Fibroblast of lung (primary cell): ENCODE results near the gene SEC14L1. TPM values are rescaled to one million over a fixed set of nuclear protein-coding genes. Genes with fewer than 3 reads are reported as not detected.

Experiments
- DNase-seq, 2 donors: peaks; one replicate each; pipeline versions ENCODE4 v3.0.0 to v3.0.0-alpha.2; 2010; ENCODE audit warnings: low read depth in 2 of 2
- H2AFZ ChIP-seq: 2 replicates; pipeline ENCODE4 v1.5.1; 2012; ENCODE audit warnings: low read length, control low read depth, inconsistent platforms
- H3K27ac ChIP-seq: 2 replicates; pipeline ENCODE4 v1.5.1; 2011; ENCODE audit warnings: low read length, control low read depth; ENCODE audit not compliant: insufficient read depth
- H3K27me3 ChIP-seq: 2 replicates; pipeline ENCODE4 v1.5.1; 2011; ENCODE audit warnings: mild to moderate bottlenecking, low read length; ENCODE audit not compliant: control insufficient read depth, insufficient read depth
- H3K36me3 ChIP-seq: 2 replicates; pipeline ENCODE4 v1.5.1; 2011; ENCODE audit warnings: low read length; ENCODE audit not compliant: control insufficient read depth, insufficient read depth
- H3K4me1 ChIP-seq: 2 replicates; pipeline ENCODE4 v1.5.1; 2011; ENCODE audit warnings: low read length; ENCODE audit not compliant: control insufficient read depth, insufficient read depth; ENCODE audit errors: extremely low read depth
- H3K4me2 ChIP-seq: 2 replicates; pipeline ENCODE4 v1.5.1; 2011; ENCODE audit warnings: low read length, control low read depth; ENCODE audit not compliant: insufficient read depth; ENCODE audit errors: extremely low read depth
- H3K4me3 ChIP-seq, 4 experiments: fragments of 200-600 bp in 1 of 4; sonication (generic) in 1 of 4; replicated peaks in 1 of 4; 2 replicates each; pipeline ENCODE4 v1.5.1; 2011 to 2016; ENCODE audit warnings: low read length in 4 of 4, low read depth in 3 of 4, mild to moderate bottlenecking in 3 of 4, control low read depth in 2 of 4, inconsistent platforms in 1 of 4, mixed read lengths in 1 of 4; ENCODE audit not compliant: insufficient read depth in 1 of 4; ENCODE audit errors: control extremely low read depth in 1 of 4
- H3K79me2 ChIP-seq: 2 replicates; pipeline ENCODE4 v1.5.1; 2012; ENCODE audit warnings: mild to moderate bottlenecking, low read length, inconsistent platforms; ENCODE audit not compliant: control insufficient read depth, insufficient read depth
- H3K9ac ChIP-seq: 2 replicates; pipeline ENCODE4 v1.5.1; 2011; ENCODE audit warnings: mild to moderate bottlenecking, low read length, control low read depth; ENCODE audit not compliant: insufficient read depth
- H3K9me3 ChIP-seq: 2 replicates; pipeline ENCODE4 v1.5.1; 2012; ENCODE audit warnings: low read depth, low read length; ENCODE audit not compliant: control insufficient read depth, insufficient read depth
- H4K20me1 ChIP-seq: 2 replicates; pipeline ENCODE4 v1.5.1; 2011; ENCODE audit warnings: low read length; ENCODE audit not compliant: control insufficient read depth, insufficient read depth; ENCODE audit errors: extremely low read depth
- CTCF ChIP-seq, 2 donors: IDR thresholded peaks in 1 of 2; conservative IDR thresholded peaks in 1 of 2; 1 replicate in 1 of 2; 2 replicates in 1 of 2; pipeline ENCODE4 v1.5.1; 2011 to 2012; ENCODE audit warnings: low read length in 2 of 2, control low read depth in 1 of 2, inconsistent platforms in 1 of 2, low read depth in 1 of 2, mild to moderate bottlenecking in 1 of 2
- EZH2 ChIP-seq: IDR thresholded peaks from 2 replicates; pipeline ENCODE4 v1.5.1; 2012; ENCODE audit warnings: low read length, control low read depth, mild to moderate bottlenecking; ENCODE audit errors: missing control alignments
- polyA plus RNA-seq, 2 donors: library from polyadenylated mRNA; depleted of rRNA in 1 of 2; stranded (reverse) in 1 of 2; unstranded in 1 of 2; fragments of >200 nt; gene quantifications; 2 replicates each; pipeline ENCODE4 v1.2.1, GENCODE V29; 2011 to 2012; ENCODE audit warnings: missing spikeins in 1 of 2
- total RNA-seq: library from RNA; depleted of rRNA; stranded (reverse); fragments of >200 nt; gene quantifications from 2 replicates; pipeline ENCODE4 v1.2.1, GENCODE V29; 2014

Gene SEC14L1
- total and polyA plus RNA-seq, 2 donors (not counting 1 experiment from before 2014, with no cell fraction given): 21.1 to 32.9 TPM

DNA sequence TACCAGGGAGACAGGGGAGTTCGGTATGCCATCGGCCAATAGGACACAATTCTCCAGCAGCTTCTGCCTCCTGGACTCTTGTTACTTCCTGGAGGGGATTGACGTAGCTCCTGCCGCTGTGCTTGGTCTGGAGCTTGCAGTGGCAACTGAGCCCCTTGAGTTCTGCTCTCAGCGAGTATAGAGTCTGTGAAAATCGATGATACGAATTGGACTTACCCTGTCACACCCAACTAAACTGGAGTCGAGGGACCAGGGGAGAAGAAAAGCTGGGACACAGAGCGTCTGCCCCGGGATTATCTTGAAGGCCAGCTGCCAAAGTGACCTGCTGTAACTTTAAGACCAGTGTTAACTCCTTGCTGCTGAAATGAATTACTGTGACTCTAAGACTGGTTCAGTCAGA, 22.2 kb downstream of the SEC14L1 start:
- H4K20me1 ChIP-seq: no peaks in the 10 kb centered on the region
- H3K4me2 ChIP-seq: peak overlapping the region; percentile 36
- TF ChIP-seq CTCF (conservative IDR thresholded peaks at IDR 0.05 in 1 of 2, IDR thresholded peaks at IDR 0.05 in 1 of 2; ENCODE audit: low read depth in 1 of 2, low read length in 2 of 2) (no peak), EZH2 (no peak)
- no peak for DNase-seq
- H3K4me3 ChIP-seq: no peak overlapping the region
- peaks cover 8% of the 10 kb centered on the region for H3K4me1 ChIP-seq
- no peak overlapping the region for H3K9ac ChIP-seq
- no peak overlapping the region for H3K27ac ChIP-seq
- no peak overlapping the region for H2AFZ ChIP-seq
- H3K36me3 ChIP-seq: no peaks in the 10 kb centered on the region
- no peaks in the 10 kb centered on the region for H3K27me3 ChIP-seq
- no peaks in the 10 kb centered on the region for H3K9me3 ChIP-seq
- peaks cover 25% of the 10 kb centered on the region for H3K79me2 ChIP-seq

GRCh38 chr17:77163511-77164280, 22.9 kb downstream of the SEC14L1 start:
- H3K27ac ChIP-seq: no peak overlapping the region
- TF ChIP-seq CTCF (conservative IDR thresholded peaks at IDR 0.05 in 1 of 2, IDR thresholded peaks at IDR 0.05 in 1 of 2; ENCODE audit: low read depth in 1 of 2, low read length in 2 of 2) (no peak), EZH2 (no peak)
- H3K27me3 ChIP-seq: no peaks in the 10 kb centered on the region
- no peaks in the 10 kb centered on the region for H3K36me3 ChIP-seq
- H3K79me2 ChIP-seq: peaks cover 25% of the 10 kb centered on the region
- H3K9ac ChIP-seq: no peak overlapping the region
- H2AFZ ChIP-seq: no peak overlapping the region
- no peak for DNase-seq
- H3K4me3 ChIP-seq: no peak overlapping the region
- peaks cover 8% of the 10 kb centered on the region for H3K4me1 ChIP-seq
- no peaks in the 10 kb centered on the region for H4K20me1 ChIP-seq
- H3K9me3 ChIP-seq: no peaks in the 10 kb centered on the region
- H3K4me2 ChIP-seq: no peak overlapping the region

GRCh38 chr17:77164483-77165091, 23.8 kb downstream of the SEC14L1 start:
- Histone ChIP-seq H3K4me2 (no peak overlapping the region), H4K20me1 (no peaks in the 10 kb centered on the region), H3K27me3 (no peaks in the 10 kb centered on the region), H3K9me3 (no peaks in the 10 kb centered on the region), H3K4me1 (peaks cover 8% of the 10 kb centered on the region), H3K4me3 (no peak overlapping the region), H3K36me3 (no peaks in the 10 kb centered on the region), H2AFZ (no peak overlapping the region), H3K9ac (no peak overlapping the region), H3K79me2 (peaks cover 24% of the 10 kb centered on the region), H3K27ac (no peak overlapping the region)
- TF ChIP-seq CTCF (conservative IDR thresholded peaks at IDR 0.05 in 1 of 2, IDR thresholded peaks at IDR 0.05 in 1 of 2; ENCODE audit: low read depth in 1 of 2, low read length in 2 of 2) (no peak), EZH2 (no peak)
- DNase-seq: peak in 1 of 2 donors; percentile 53
